Progenitor cell of endocrine pancreas (in vitro differentiated cells): ENCODE measurements around the gene MYBBP1A. TPM values are rescaled to one million over a fixed set of nuclear protein-coding genes. Genes with fewer than 3 reads are reported as not detected.

Experiments used
- DNase-seq: peaks from one replicate; pipeline ENCODE4 v3.0.0; 2021; ENCODE audit warnings: low spot score; ENCODE audit not compliant: unreplicated experiment
- H3K27ac Mint-ChIP-seq: 2 replicates; pipeline ENCODE4 v1.8.0; 2021; ENCODE audit warnings: mild to moderate bottlenecking, moderate library complexity, mixed read lengths
- H3K27me3 Mint-ChIP-seq: 2 replicates; pipeline ENCODE4 v1.8.0; 2021; ENCODE audit warnings: mixed read lengths
- H3K36me3 Mint-ChIP-seq: 2 replicates; pipeline ENCODE4 v1.8.0; 2022; ENCODE audit warnings: mixed read lengths; ENCODE audit not compliant: insufficient read depth
- H3K4me1 Mint-ChIP-seq: 2 replicates; pipeline ENCODE4 v1.8.0; 2021; ENCODE audit warnings: low read depth, mixed read lengths
- H3K4me3 Mint-ChIP-seq: 2 replicates; pipeline ENCODE4 v1.8.0; 2021; ENCODE audit warnings: low read depth, mild to moderate bottlenecking, moderate library complexity, mixed read lengths
- H3K9me3 Mint-ChIP-seq: 2 replicates; pipeline ENCODE4 v1.8.0; 2021; ENCODE audit warnings: low read depth, mixed read lengths
- total RNA-seq: library from RNA; stranded (reverse); gene quantifications from 2 replicates; pipeline ENCODE4 v1.2.1, GENCODE V29; 2021
- TF ChIP-seq, protein P1 (sequence below): fragments of 200-600 bp; sonication (generic); IDR thresholded peaks from one replicate; pipeline ENCODE4 v1.5.0; 2021; ENCODE audit warnings: antibody characterized with exemption, mild to moderate bottlenecking; ENCODE audit not compliant: unreplicated experiment

The MYBBP1A gene
- total RNA-seq, 1 donor from 2014 or later = 55.2 TPM

- no peak overlapping the region for H3K4me3 Mint-ChIP-seq
- H3K27me3 Mint-ChIP-seq = peaks cover 9% of the 10 kb centered on the region
- H3K4me1 Mint-ChIP-seq = peaks cover 16% of the 10 kb centered on the region
- no peaks in the 10 kb centered on the region for H3K36me3 Mint-ChIP-seq
- TF ChIP-seq, protein P1, sequence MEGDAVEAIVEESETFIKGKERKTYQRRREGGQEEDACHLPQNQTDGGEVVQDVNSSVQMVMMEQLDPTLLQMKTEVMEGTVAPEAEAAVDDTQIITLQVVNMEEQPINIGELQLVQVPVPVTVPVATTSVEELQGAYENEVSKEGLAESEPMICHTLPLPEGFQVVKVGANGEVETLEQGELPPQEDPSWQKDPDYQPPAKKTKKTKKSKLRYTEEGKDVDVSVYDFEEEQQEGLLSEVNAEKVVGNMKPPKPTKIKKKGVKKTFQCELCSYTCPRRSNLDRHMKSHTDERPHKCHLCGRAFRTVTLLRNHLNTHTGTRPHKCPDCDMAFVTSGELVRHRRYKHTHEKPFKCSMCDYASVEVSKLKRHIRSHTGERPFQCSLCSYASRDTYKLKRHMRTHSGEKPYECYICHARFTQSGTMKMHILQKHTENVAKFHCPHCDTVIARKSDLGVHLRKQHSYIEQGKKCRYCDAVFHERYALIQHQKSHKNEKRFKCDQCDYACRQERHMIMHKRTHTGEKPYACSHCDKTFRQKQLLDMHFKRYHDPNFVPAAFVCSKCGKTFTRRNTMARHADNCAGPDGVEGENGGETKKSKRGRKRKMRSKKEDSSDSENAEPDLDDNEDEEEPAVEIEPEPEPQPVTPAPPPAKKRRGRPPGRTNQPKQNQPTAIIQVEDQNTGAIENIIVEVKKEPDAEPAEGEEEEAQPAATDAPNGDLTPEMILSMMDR = no peak
- peak overlapping the region; percentile 45 for H3K27ac Mint-ChIP-seq
- H3K9me3 Mint-ChIP-seq = no peaks in the 10 kb centered on the region
- DNase-seq = no peak
Observed at GRCh38 chr17:4577386-4577993, 22.3 kb upstream of the MYBBP1A start.

DNA sequence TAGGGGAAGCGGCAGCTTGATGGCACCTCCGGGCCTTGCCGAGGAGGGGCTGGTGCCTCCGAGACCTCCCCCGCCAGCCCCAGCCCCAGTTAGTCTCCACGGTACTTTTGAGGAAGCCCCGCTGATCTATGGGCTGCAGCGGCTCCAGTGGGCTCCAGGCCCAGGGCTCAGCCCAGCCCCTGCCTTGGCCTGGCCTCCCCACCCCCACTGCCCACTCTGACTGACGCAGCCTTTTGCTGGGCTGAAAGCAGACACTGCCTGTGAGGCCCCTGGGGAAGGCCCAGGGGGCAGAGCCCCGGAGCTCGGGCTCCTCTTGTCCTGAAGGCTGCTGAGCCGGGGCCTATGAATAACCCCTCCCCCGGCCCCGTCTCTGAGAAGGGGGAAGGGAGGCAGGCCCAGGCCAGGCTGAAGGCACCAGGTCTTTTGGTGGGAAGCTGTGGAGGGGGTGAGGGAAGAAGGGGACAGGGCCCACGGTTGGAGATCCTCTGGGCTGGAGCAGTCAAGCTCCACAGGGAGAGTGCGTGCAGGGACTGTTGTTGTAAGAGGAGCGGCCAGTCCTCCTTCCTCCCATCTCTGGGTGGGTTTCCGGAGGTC lies 21.6 kb upstream of the MYBBP1A start:
- peaks cover 7% of the 10 kb centered on the region for H3K27me3 Mint-ChIP-seq
- H3K4me3 Mint-ChIP-seq = no peak overlapping the region
- DNase-seq = peak; percentile 55
- H3K9me3 Mint-ChIP-seq = no peaks in the 10 kb centered on the region
- H3K27ac Mint-ChIP-seq = peak overlapping the region; percentile 77
- peaks cover 16% of the 10 kb centered on the region for H3K4me1 Mint-ChIP-seq
- TF ChIP-seq, protein P1 = no peak
- H3K36me3 Mint-ChIP-seq = no peaks in the 10 kb centered on the region

GRCh38 chr17:4576161-4576558 lies 21.0 kb upstream of the MYBBP1A start:
- Mint-ChIP-seq H3K27ac (peak overlapping the region; percentile 71), H3K4me1 (peaks cover 15% of the 10 kb centered on the region), H3K9me3 (no peaks in the 10 kb centered on the region), H3K36me3 (no peaks in the 10 kb centered on the region), H3K27me3 (peaks cover 3% of the 10 kb centered on the region), H3K4me3 (peak overlapping the region; percentile 26)
- TF ChIP-seq, protein P1 = no peak
- DNase-seq = no peak

DNA sequence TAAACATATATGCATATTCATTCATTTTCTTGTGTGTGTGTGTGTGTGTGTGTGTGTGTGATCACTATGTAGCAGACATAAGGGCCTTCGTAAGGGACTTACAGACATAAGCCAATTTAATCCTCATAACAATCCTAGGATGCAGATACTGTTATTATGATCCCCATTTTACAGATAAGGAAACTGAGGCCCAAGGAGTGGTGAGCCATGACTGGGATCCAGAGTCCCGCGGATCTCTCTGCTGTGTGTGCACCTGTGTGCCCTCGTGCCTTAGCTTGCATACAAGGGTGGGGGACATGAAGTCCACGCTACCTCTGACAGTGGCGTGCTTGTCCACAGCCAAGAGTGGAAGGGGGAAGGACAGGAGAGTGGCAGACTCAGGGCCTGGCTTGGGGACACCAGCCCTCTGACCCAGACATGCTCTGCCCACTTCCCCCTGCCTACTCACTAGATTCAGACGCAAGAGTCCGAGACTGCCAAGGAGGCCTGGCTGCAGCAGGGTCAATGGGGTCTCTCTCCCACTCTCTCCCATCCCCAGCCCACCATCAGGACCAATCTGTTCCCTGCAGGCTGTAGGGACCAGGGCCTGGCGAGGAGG lies 19.4 kb upstream of the MYBBP1A start:
- TF ChIP-seq, protein P1 = no peak
- H3K4me1 Mint-ChIP-seq = peaks cover 15% of the 10 kb centered on the region
- H3K27ac Mint-ChIP-seq = no peak overlapping the region
- H3K27me3 Mint-ChIP-seq = no peaks in the 10 kb centered on the region
- H3K9me3 Mint-ChIP-seq = no peaks in the 10 kb centered on the region
- H3K4me3 Mint-ChIP-seq = no peak overlapping the region
- H3K36me3 Mint-ChIP-seq = no peaks in the 10 kb centered on the region
- DNase-seq = no peak

DNA sequence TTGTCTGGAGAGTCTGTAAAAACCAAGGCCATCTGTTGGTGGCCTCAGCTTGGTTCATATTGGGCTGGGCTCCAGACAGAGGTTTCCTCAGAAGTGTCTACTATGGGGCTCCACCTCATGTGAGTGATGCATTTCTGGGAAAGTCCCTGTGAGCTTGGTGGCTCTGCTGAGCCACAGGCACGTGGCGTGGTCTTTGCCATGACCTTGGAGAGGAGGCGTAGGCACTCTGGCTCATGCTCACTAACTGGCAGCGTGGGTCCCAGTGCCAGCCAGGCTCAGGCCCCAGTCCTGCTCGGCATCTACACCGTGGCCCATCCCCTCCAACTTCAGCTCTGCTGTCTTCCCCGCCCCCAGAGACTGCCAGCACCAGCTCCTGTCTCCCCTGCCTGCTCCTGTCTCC lies 18.5 kb upstream of the MYBBP1A start:
- Mint-ChIP-seq H3K4me3 (no peak overlapping the region), H3K4me1 (peaks cover 15% of the 10 kb centered on the region), H3K27ac (no peak overlapping the region), H3K9me3 (no peaks in the 10 kb centered on the region), H3K27me3 (no peaks in the 10 kb centered on the region), H3K36me3 (no peaks in the 10 kb centered on the region)
- TF ChIP-seq, protein P1 = no peak
- DNase-seq = no peak
